GM19099 (cell line): ENCODE measurements around the gene FGFR4.

Source experiments
- POLR2A ChIP-seq: IDR thresholded peaks from 3 replicates; pipeline ENCODE4 v1.6.1; 2011; ENCODE audit warnings: low read depth; ENCODE audit not compliant: insufficient read length; ENCODE audit errors: extremely low read depth

The FGFR4 gene

GRCh38 chr5:177112589-177113220 is 26.0 kb downstream of the FGFR4 start:
- TF ChIP-seq POLR2A = no peak

DNA sequence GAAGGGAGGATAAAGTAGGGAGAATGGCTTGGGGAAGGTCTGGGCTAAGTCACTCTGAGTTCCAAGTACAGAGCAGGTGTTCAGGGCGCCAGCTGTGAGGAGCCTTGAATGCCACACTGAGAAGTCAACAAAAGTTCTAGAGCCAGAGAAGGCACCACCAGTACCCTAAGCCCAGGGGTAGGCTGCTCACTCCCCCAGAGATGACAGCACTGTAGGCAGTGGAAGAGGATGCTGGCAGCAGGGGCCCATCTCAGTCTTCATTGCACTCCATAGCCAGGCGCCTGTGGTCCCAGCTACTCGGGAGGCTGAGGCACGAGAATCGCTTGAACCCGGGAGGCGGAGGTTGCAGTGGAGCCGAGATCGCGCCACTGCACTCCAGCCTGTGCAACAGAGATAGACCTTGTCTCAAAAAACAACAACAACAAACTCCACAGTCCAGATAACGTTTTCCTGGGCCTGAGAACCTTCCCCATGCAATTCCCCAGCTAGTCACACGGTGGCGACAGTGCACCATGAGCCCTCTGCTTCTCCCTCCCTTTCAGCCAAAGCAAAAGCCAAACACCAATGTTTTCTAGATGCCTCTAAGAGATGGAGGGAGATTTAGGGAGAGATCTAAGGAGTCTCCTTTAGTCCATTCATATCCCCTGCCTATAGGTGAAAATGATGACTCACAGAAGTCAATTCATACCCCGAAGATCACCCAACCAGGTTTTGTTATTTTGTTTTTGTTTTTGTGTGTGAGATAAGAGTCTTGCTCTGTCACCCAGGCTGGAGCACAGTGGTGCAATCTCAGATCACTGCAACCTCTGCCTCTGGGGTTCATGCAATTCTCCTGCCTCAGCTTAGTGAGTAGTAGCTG is 27.1 kb downstream of the FGFR4 start:
- TF ChIP-seq POLR2A = no peak

DNA sequence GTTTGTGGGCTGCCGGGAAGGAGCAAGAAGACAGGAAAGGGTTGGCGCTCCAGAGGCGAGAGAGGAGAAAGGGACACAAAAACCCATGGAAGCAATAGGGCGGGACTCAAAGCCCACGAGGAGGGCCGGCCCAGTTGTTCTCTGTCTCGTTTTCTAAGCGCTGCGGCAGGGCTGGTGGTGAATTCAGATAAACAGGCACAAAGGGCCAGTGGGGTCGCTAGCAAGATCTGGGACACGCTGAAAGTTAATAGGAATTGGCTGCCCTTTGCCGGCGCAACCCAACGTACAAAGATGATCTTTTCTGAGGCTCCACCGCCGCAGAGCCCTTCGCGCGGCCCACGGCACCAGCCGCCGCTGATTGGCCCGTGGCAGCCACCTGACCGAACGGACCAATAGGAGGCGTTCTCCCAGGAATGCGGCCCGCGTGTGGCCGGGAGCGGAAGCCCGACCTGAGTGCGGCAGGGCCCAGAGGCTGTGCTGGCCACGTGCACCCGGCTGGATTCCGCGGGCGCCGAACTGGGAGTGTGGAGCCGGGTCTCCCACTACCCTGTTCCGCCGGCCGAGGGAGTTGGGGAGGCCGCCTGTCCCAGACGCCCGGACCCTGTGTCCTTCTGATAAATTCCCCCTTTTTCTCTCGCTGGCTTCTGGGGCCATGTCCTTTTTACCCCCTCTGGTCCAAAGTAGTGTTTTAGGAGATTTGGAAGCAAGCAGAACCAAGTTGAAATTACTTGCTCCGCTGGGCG is 30.1 kb downstream of the FGFR4 start:
- TF ChIP-seq POLR2A = peak; percentile 61

GRCh38 chr5:177117441-177118045 is 30.8 kb downstream of the FGFR4 start:
- TF ChIP-seq POLR2A = no peak

DNA sequence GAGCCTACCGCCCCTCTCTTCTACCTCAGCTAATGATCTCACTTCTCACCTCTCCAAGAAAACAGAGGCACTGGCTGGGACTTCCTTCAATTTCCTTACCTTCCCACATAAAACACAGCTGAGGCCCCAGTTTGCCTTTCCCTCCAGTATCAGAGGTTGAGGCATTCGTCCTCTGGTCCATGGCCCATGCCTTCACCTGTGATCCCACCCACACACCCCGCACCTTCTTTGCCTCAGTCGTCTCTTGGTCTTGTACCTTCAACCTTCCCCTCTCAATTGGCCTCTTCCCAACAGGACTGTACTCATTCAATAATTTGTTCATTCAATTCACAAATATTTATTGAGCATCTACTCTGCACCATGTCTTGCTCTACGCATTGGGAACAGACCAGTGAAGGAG is 35.9 kb downstream of the FGFR4 start:
- TF ChIP-seq POLR2A = no peak

DNA sequence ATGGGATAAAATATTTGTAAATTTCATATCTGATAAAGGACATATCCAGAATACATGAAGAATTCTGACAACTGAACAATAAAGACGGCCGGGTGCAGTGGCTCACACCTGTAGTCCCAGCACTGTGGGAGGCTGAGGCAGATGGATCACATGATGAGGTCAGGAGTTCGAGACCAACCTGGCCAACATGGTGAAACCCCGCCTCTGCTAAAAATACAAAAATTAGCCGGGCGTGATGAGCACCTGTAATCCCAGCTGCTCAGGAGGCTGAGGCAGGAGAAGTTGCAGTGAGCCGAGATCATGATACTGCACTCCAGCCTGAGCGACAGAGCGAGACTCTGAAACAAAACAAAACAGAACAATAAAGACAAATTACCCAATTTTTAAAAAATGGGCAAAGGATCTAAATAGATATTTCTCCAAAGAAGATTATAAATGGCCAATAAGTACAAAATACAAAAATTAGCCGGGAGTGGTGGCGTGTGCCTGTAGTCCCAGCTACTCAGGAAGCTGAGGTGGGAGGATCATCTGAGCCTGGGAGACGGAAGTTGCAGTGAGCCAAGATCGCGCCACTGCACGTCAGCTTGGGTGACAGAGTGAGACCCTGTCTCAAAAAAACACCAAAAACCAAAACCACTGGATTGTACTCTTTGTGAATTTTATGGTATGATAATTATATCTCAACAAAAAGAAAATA is 37.2 kb downstream of the FGFR4 start:
- peak; percentile 13 for TF ChIP-seq POLR2A

DNA sequence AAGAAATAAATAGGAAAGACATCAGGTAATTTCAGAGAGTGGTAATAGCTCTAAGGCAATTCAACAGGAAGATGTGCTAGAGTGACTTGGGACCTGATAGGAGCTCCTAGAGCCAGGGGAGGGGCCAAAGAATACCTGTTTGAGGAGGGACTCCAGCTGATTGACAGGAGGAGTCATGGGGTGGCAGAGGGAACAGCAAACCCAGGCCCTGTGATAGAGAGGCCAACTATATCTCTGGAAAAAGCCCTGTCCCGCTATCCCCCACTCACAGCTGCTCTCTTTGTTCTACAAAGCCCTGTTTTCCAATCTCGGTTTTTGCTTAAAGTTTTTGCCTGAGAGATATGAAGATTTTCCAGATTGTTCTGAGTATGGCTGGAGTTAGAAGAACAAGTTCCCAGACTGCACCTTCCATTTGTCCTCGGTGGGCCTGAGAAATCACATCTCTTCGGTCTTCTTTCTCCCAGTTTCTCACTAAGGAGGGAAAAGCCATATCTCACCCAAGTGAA is 37.8 kb downstream of the FGFR4 start:
- TF ChIP-seq POLR2A = peak; percentile 9

DNA sequence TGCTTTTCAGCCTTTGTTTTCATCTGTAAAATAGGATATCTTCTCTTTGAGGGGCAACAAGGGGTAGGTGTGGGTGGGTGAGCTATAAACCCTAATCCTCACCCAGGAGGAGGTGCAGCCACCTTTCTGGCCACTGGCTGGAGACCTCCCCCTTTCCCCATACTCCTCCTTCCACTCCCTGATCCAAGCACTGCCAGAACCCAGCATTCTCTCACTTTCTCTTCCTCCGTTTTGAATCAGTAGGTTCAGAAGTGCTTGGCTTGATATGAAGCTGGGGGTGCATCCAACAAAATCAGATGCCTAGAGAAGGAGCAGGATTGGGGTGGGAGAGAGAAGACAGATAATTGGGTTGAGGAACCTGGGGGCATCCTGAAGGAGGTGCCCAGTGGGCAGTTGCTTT is 40.1 kb downstream of the FGFR4 start:
- no peak for TF ChIP-seq POLR2A

- TF ChIP-seq POLR2A = no peak
Measured at GRCh38 chr5:177128551-177128981, 41.9 kb downstream of the FGFR4 start.

DNA sequence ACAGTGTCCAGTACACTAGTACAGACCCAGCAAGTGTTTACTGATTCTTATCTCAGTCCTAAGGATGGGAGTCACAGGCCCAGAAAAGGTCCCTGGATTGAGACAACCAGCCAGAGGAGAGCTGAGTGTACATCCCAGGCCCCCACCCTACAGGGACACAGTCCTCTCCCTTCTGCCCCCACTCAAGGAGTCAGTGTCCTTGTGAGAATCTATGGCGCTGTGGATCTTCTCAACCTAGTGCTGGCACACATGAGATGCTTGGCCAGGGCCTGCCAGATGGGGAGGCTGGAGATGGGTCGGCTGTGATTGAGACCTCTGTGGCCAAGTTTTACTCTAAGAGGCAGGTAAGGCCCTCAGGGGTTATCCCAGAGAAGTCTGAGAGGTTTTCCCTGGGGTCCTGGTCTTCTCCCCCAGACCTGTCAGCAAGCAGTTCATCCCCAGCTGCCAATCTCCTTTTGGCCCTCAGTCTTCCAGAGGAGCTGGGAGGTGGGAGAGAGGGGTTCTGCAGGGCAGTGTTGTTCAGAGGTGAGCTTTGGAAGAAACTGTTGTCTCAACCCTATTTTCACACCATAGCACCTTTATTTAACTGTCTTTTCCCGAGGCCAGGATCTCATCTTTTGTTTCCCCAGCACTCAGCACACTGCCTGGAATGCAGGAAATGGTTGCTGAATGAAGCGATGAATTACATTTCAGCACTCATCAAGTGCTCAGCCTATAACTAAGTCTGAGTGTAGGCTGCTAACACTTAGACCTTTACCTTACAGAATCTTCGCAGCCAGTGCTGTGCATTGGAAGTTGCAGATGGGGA is 43.7 kb downstream of the FGFR4 start:
- TF ChIP-seq POLR2A = no peak

GRCh38 chr5:177131019-177131320 is 44.3 kb downstream of the FGFR4 start:
- TF ChIP-seq POLR2A = no peak

DNA sequence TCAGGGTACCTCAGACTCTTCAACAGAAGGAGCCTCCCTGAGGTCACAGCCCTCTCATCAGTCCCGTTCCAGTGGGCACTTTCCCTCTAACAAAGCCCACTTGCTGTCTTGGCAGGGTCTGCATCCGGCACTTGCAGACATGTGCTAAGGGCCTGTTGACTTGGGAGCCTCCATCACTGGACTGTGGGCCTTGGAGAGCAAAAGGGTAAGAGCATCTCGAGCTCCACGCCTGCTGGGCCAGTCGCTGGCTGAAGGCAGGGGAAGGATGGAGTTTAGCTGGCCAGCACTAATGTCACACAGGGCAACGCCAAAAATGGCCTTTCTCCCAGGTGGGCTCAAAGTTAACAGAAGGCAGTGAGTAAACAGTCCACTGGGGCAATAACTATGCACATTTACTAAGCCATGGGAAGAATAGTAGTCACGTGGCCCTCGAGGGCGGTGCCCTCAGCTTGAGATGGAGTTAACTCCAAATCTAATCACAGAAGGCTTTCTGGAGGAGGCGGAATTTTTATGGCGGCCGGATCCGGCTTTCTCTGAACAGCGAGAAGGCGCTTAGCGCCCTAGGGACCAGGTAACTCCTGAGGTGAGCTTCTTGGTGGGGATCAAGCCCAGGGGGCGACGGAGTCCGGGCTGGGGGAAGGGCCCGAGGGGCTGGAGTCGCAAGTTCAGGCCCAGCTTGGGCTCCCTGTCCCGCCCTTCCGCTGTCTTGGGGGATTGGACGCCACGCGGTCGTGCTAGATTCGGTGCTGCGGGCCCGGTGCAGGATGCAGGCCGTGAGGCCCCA is 44.8 kb downstream of the FGFR4 start:
- TF ChIP-seq POLR2A = no peak
